Caco-2 (cell line): ENCODE measurements around the gene TMEM185A. TPM values are rescaled to one million over a fixed set of nuclear protein-coding genes. Genes with fewer than 3 reads are reported as not detected.

Experiments
- BruUV-seq: library from RNA; stranded (reverse); fragments of 400-500 nt; replicated peaks from 2 replicates; lab custom pipeline; 2021; lab: Mats Ljungman, UMichigan
- CTCF ChIA-PET: fragments of 300-600 bp; sonication (Branson Sonifier 250); formaldehyde crosslinking; loops from one replicate; lab custom pipeline; 2022; ENCODE audit warnings: antibody characterized with exemption; lab: Charles Lee
- POLR2A ChIA-PET: fragments of 300-600 bp; sonication (Branson Sonifier 250); formaldehyde crosslinking; loops from one replicate; lab custom pipeline; 2022; ENCODE audit warnings: antibody characterized with exemption; lab: Charles Lee
- DNase-seq, 2 experiments: peaks; one replicate each; pipeline versions ENCODE4 v3.0.0 to v3.0.0-alpha.2; 2020 to 2022
- H3K27me3 ChIP-seq: replicated peaks from 2 replicates; pipeline ENCODE4 v1.6.0; 2011; ENCODE audit warnings: low read length; ENCODE audit not compliant: control insufficient read depth, insufficient read depth
- H3K36me3 ChIP-seq: 2 replicates; pipeline ENCODE4 v1.5.1; 2011; ENCODE audit warnings: low read length; ENCODE audit not compliant: control insufficient read depth, insufficient read depth
- H3K4me1 ChIP-seq: fragments of 250-450 bp; sonication (Bioruptor Pico); 2 replicates; pipeline ENCODE4 v1.5.1; 2020; ENCODE audit warnings: mild to moderate bottlenecking
- H3K4me3 ChIP-seq: 2 replicates; pipeline ENCODE4 v1.5.1; 2011; ENCODE audit warnings: low read depth, mild to moderate bottlenecking, control low read depth, low read length
- H3K9me3 ChIP-seq: fragments of 250-450 bp; sonication (Bioruptor Pico); 2 replicates; pipeline ENCODE4 v1.5.1; 2020; ENCODE audit warnings: mild to moderate bottlenecking, moderate library complexity
- H3K27ac Mint-ChIP-seq: one replicate; pipeline ENCODE4 v1.8.0; 2022; ENCODE audit warnings: mixed read lengths; ENCODE audit not compliant: unreplicated experiment
- H3K27me3 Mint-ChIP-seq: one replicate; pipeline ENCODE4 v1.8.0; 2022; ENCODE audit warnings: mixed read lengths; ENCODE audit not compliant: insufficient read depth, unreplicated experiment
- H3K36me3 Mint-ChIP-seq: one replicate; pipeline ENCODE4 v1.8.0; 2022; ENCODE audit warnings: mild to moderate bottlenecking, mixed read lengths; ENCODE audit not compliant: insufficient read depth, unreplicated experiment
- H3K4me1 Mint-ChIP-seq: one replicate; pipeline ENCODE4 v1.8.0; 2022; ENCODE audit warnings: low read depth, mixed read lengths; ENCODE audit not compliant: unreplicated experiment
- H3K4me3 Mint-ChIP-seq: one replicate; pipeline ENCODE4 v1.8.0; 2022; ENCODE audit warnings: mild to moderate bottlenecking, moderate library complexity, mixed read lengths; ENCODE audit not compliant: unreplicated experiment
- H3K9me3 Mint-ChIP-seq: one replicate; pipeline ENCODE4 v1.8.0; 2022; ENCODE audit warnings: mixed read lengths; ENCODE audit not compliant: unreplicated experiment
- CTCF ChIP-seq, 2 experiments: fragments of 200-600 bp in 1 of 2; IDR thresholded peaks; 1 replicate in 1 of 2; 2 replicates in 1 of 2; pipeline versions ENCODE4 v1.5.1 to v1.8.0; 2011 to 2022; ENCODE audit warnings: antibody characterized with exemption in 1 of 2, control low read depth in 1 of 2, inconsistent platforms in 1 of 2, low read depth in 1 of 2, low read length in 1 of 2, mild to moderate bottlenecking in 1 of 2, moderate library complexity in 1 of 2; ENCODE audit not compliant: insufficient read depth in 1 of 2, severe bottlenecking in 1 of 2, unreplicated experiment in 1 of 2
- intact Hi-C: fragments of 100-400 bp; cut with micrococcal nuclease; formaldehyde crosslinking; loops from one replicate; pipeline ENCODE4 v1.10.0; 2022; ENCODE audit not compliant: unreplicated experiment
- total RNA-seq: library from RNA; stranded (reverse); gene quantifications from 2 replicates; pipeline ENCODE4 v1.2.3, GENCODE V29; 2022

Gene TMEM185A
- total RNA-seq, 1 experiment from 2014 or later: 17.1 TPM

- intact Hi-C loops: no loop called here
- no peak for TF ChIP-seq CTCF (IDR thresholded peaks at IDR 0.05; ENCODE audit: insufficient read depth in 1 of 2, low read depth in 1 of 2, low read length in 1 of 2, severe bottlenecking in 1 of 2, unreplicated experiment in 1 of 2)
- Histone ChIP-seq H3K4me3 (no peak overlapping the region), H3K27me3 (no peaks in the 10 kb centered on the region), H3K9me3 (no peaks in the 10 kb centered on the region), H3K4me1 (no peaks in the 10 kb centered on the region), H3K36me3 (no peaks in the 10 kb centered on the region)
- Mint-ChIP-seq H3K4me3 (no peak overlapping the region), H3K9me3 (no peaks in the 10 kb centered on the region), H3K36me3 (no peaks in the 10 kb centered on the region), H3K27me3 (peaks cover 9% of the 10 kb centered on the region), H3K27ac (no peak overlapping the region), H3K4me1 (no peaks in the 10 kb centered on the region)
- POLR2A ChIA-PET: no interaction called here
- DNase-seq: no peak
- no TSS peak for BruUV-seq
- CTCF ChIA-PET: no interaction called here
Observed at GRCh38 chrX:149638860-149639259, 7.3 kb upstream of the TMEM185A start.

GRCh38 chrX:149633511-149633910 is 1.9 kb upstream of the TMEM185A start:
- peaks cover 7% of the 10 kb centered on the region for H3K27me3 Mint-ChIP-seq
- H3K4me3 Mint-ChIP-seq: no peak overlapping the region
- peaks cover 14% of the 10 kb centered on the region for H3K4me1 Mint-ChIP-seq
- no peaks in the 10 kb centered on the region for H3K9me3 ChIP-seq
- no peaks in the 10 kb centered on the region for H3K27me3 ChIP-seq
- H3K4me1 ChIP-seq: 0 out of 2 replicates have a peak, but pooled peaks cover 6% of the 10 kb centered on the region
- no peaks in the 10 kb centered on the region for H3K9me3 Mint-ChIP-seq
- no TSS peak for BruUV-seq
- intact Hi-C loops: no loop called here
- no peak overlapping the region for H3K4me3 ChIP-seq
- ChIA-PET CTCF (no interaction called here), POLR2A (no interaction called here)
- no peak overlapping the region for H3K27ac Mint-ChIP-seq
- H3K36me3 Mint-ChIP-seq: no peaks in the 10 kb centered on the region
- no peaks in the 10 kb centered on the region for H3K36me3 ChIP-seq
- DNase-seq: no peak
- TF ChIP-seq CTCF (IDR thresholded peaks at IDR 0.05; ENCODE audit: insufficient read depth in 1 of 2, low read depth in 1 of 2, low read length in 1 of 2, severe bottlenecking in 1 of 2, unreplicated experiment in 1 of 2): no peak

- no peaks in the 10 kb centered on the region for H3K36me3 Mint-ChIP-seq
- Histone ChIP-seq H3K4me1 (peaks cover 13% of the 10 kb centered on the region; the same call in 1 of the 2 replicates), H3K9me3 (no peaks in the 10 kb centered on the region), H3K36me3 (no peaks in the 10 kb centered on the region), H3K4me3 (peak overlapping the region; percentile 77), H3K27me3 (no peaks in the 10 kb centered on the region)
- DNase-seq: no peak
- no TSS peak for BruUV-seq
- intact Hi-C loops: no loop called here
- H3K4me3 Mint-ChIP-seq: peak overlapping the region; percentile 94
- H3K27me3 Mint-ChIP-seq: peaks cover 7% of the 10 kb centered on the region
- H3K27ac Mint-ChIP-seq: peak overlapping the region; percentile 79
- no peak for TF ChIP-seq CTCF (IDR thresholded peaks at IDR 0.05; ENCODE audit: insufficient read depth in 1 of 2, low read depth in 1 of 2, low read length in 1 of 2, severe bottlenecking in 1 of 2, unreplicated experiment in 1 of 2)
- POLR2A ChIA-PET: no interaction called here
- H3K4me1 Mint-ChIP-seq: peaks cover 23% of the 10 kb centered on the region
- no peaks in the 10 kb centered on the region for H3K9me3 Mint-ChIP-seq
- CTCF ChIA-PET: no interaction called here
Observed at GRCh38 chrX:149630681-149631233, 835 bp downstream of the TMEM185A start.
